SK-N-SH treated with all-trans-retinoic acid at 6 μM for 48 hours (cell line): ENCODE results near the gene ADM.

Experiments
- ATAC-seq: fragments of 200-7000 bp; cut with Tn5 transposase; 3 replicates; pipeline ENCODE4 v1.9.1; 2020; ENCODE audit warnings: mild to moderate bottlenecking, moderate library complexity
- BACH2 ChIP-seq: fragments of 250-450 bp; sonication (Bioruptor Pico); IDR thresholded peaks from 2 replicates; pipeline ENCODE4 v1.9.0; 2021; ENCODE audit warnings: mild to moderate bottlenecking, borderline replicate concordance
- CREB5 ChIP-seq: fragments of 250-450 bp; sonication (Bioruptor Pico); IDR thresholded peaks from 2 replicates; pipeline ENCODE4 v1.5.1; 2020; ENCODE audit warnings: low read depth, mild to moderate bottlenecking, moderate library complexity
- CSRNP3 ChIP-seq: fragments of 250-450 bp; sonication (Bioruptor Pico); IDR thresholded peaks from 2 replicates; pipeline ENCODE4 v1.5.1; 2021; ENCODE audit warnings: mild to moderate bottlenecking, moderate library complexity
- ESRRG ChIP-seq: fragments of 250-450 bp; sonication (Bioruptor Pico); IDR thresholded peaks from 2 replicates; pipeline ENCODE4 v1.6.1; 2021; ENCODE audit warnings: mild to moderate bottlenecking
- GLIS3 ChIP-seq: fragments of 250-450 bp; sonication (Bioruptor Pico); IDR thresholded peaks from 2 replicates; pipeline ENCODE4 v1.5.0; 2020; ENCODE audit warnings: mild to moderate bottlenecking, moderate library complexity
- ISL1 ChIP-seq: fragments of 250-450 bp; sonication (Bioruptor Pico); IDR thresholded peaks from 2 replicates; pipeline ENCODE4 v2.1.2; 2022; ENCODE audit warnings: mild to moderate bottlenecking, moderate library complexity
- PATZ1 ChIP-seq: fragments of 250-450 bp; sonication (Bioruptor Pico); IDR thresholded peaks from 2 replicates; pipeline ENCODE4 v1.8.0; 2020; ENCODE audit warnings: mild to moderate bottlenecking, moderate library complexity, borderline replicate concordance
- POU6F1 ChIP-seq: fragments of 250-450 bp; sonication (Bioruptor Pico); IDR thresholded peaks from 2 replicates; pipeline ENCODE4 v1.8.0; 2021; ENCODE audit warnings: low read depth, mild to moderate bottlenecking, moderate library complexity, borderline replicate concordance
- PPARA ChIP-seq: fragments of 250-450 bp; sonication (Bioruptor Pico); IDR thresholded peaks from 2 replicates; pipeline ENCODE4 v1.5.0; 2020; ENCODE audit warnings: mild to moderate bottlenecking, borderline replicate concordance
- TCF4 ChIP-seq: fragments of 250-450 bp; sonication (Bioruptor Pico); IDR thresholded peaks from 2 replicates; pipeline ENCODE4 v1.8.0; 2021; ENCODE audit warnings: mild to moderate bottlenecking, moderate library complexity, borderline replicate concordance
- TOX ChIP-seq: fragments of 250-450 bp; sonication (Bioruptor Pico); IDR thresholded peaks from 2 replicates; pipeline ENCODE4 v1.8.0; 2021; ENCODE audit warnings: mild to moderate bottlenecking, moderate library complexity, borderline replicate concordance
- TSHZ2 ChIP-seq: fragments of 250-450 bp; sonication (Bioruptor Pico); IDR thresholded peaks from 2 replicates; pipeline ENCODE4 v1.5.0; 2020; ENCODE audit warnings: mild to moderate bottlenecking, moderate library complexity
- ZFP3 ChIP-seq: fragments of 250-450 bp; sonication (Bioruptor Pico); IDR thresholded peaks from 2 replicates; pipeline ENCODE4 v1.5.0; 2020; ENCODE audit warnings: mild to moderate bottlenecking, moderate library complexity
- ZFP30 ChIP-seq: fragments of 450-650 bp; formaldehyde crosslinking; IDR thresholded peaks from 2 replicates; pipeline ENCODE4 v1.5.0; 2022; ENCODE audit warnings: mild to moderate bottlenecking, moderate library complexity
- ZNF565 ChIP-seq: fragments of 450-650 bp; formaldehyde crosslinking; conservative IDR thresholded peaks from 2 replicates; pipeline ENCODE4 v1.5.0; 2020; ENCODE audit warnings: low read depth, mild to moderate bottlenecking, moderate library complexity
- ZNF70 ChIP-seq: fragments of 450-650 bp; formaldehyde crosslinking; IDR thresholded peaks from 2 replicates; pipeline ENCODE4 v1.5.0; 2020; ENCODE audit warnings: mild to moderate bottlenecking, moderate library complexity
- ZNF8 ChIP-seq: fragments of 450-650 bp; formaldehyde crosslinking; IDR thresholded peaks from 2 replicates; pipeline ENCODE4 v1.5.0; 2020; ENCODE audit warnings: mild to moderate bottlenecking, moderate library complexity

Gene ADM

GRCh38 chr11:10327254-10327653 is 22.4 kb downstream of the ADM start (continued):
- TF ChIP-seq ZFP3 (CRISPR knock-in tag) = no peak
- TF ChIP-seq ESRRG (CRISPR knock-in tag) = no peak

GRCh38 chr11:10328314-10329098 is 23.6 kb downstream of the ADM start:
- peak; percentile 36 for ATAC-seq
- no peak for TF ChIP-seq TCF4 (CRISPR knock-in tag)
- peak; percentile 90 for TF ChIP-seq ISL1 (CRISPR knock-in tag)
- TF ChIP-seq TSHZ2 (CRISPR knock-in tag) = no peak
- TF ChIP-seq POU6F1 (CRISPR knock-in tag) = no peak
- TF ChIP-seq BACH2 (CRISPR knock-in tag) = no peak
- TF ChIP-seq CSRNP3 = no peak
- TF ChIP-seq ZNF565 (CRISPR knock-in tag) = no peak
- no peak for TF ChIP-seq ZNF8 (CRISPR knock-in tag)
- peak; percentile 60; the same call in 1 of the 2 replicates for TF ChIP-seq CREB5

- ATAC-seq = no peak
- TF ChIP-seq ZNF8 (CRISPR knock-in tag) = no peak
- no peak for TF ChIP-seq PPARA (CRISPR knock-in tag)
- no peak for TF ChIP-seq ZFP30 (CRISPR knock-in tag)
- TF ChIP-seq GLIS3 = no peak
- no peak for TF ChIP-seq ZNF565 (CRISPR knock-in tag)
- no peak for TF ChIP-seq TOX (CRISPR knock-in tag)
- TF ChIP-seq ISL1 (CRISPR knock-in tag) = no peak
- no peak for TF ChIP-seq PATZ1 (CRISPR knock-in tag)
- TF ChIP-seq ESRRG (CRISPR knock-in tag) = no peak
- TF ChIP-seq ZFP3 (CRISPR knock-in tag) = no peak
- no peak for TF ChIP-seq BACH2 (CRISPR knock-in tag)
- TF ChIP-seq ZNF70 (CRISPR knock-in tag) = no peak
- TF ChIP-seq POU6F1 (CRISPR knock-in tag) = no peak
These were observed 24.5 kb downstream of the ADM start for GRCh38 chr11:10329356-10329755.
